Upper lobe of left lung (tissue), 6 donors: ENCODE measurements around the gene ZFR. TPM values are rescaled to one million over a fixed set of nuclear protein-coding genes. Genes with fewer than 3 reads are reported as not detected.
A peak's percentile ranks its signal among the peaks of the same experiment; 100 is the strongest.
"Not testable (repeated sequence)": the region's sequence is repeated elsewhere in the genome, so short reads cannot be mapped to it uniquely, and the experiment has no call there.

Experiments used
- ATAC-seq, 2 donors: fragments of 200-7000 bp; cut with Tn5 transposase; one replicate each; pipeline ENCODE4 v1.9.1; 2022; ENCODE audit warnings: mild to moderate bottlenecking in 2 of 2, moderate library complexity in 2 of 2; ENCODE audit not compliant: low FRiP score in 2 of 2
- DNase-seq, 2 donors: peaks; one replicate each; pipeline ENCODE4 v3.0.0-alpha.2; 2019 to 2020
- H3K27ac ChIP-seq, 4 donors: fragments of 200-600 bp; sonication (generic); one replicate each; pipeline ENCODE4 v1.5.1; 2016 to 2019
- H3K27me3 ChIP-seq, 4 donors: fragments of 200-600 bp; sonication (generic); one replicate each; pipeline ENCODE4 v1.5.1; 2017 to 2019
- H3K36me3 ChIP-seq, 4 donors: fragments of 200-600 bp; sonication (generic); one replicate each; pipeline ENCODE4 v1.5.1; 2016 to 2019
- H3K4me1 ChIP-seq, 4 donors: fragments of 200-600 bp; sonication (generic); one replicate each; pipeline ENCODE4 v1.5.1; 2018 to 2019
- H3K4me3 ChIP-seq, 4 donors: fragments of 200-600 bp; sonication (generic); one replicate each; pipeline ENCODE4 v1.5.1; 2017 to 2019; ENCODE audit warnings: mild to moderate bottlenecking in 2 of 4, moderate library complexity in 1 of 4
- H3K9me3 ChIP-seq, 4 donors: fragments of 200-600 bp; sonication (generic); one replicate each; pipeline ENCODE4 v1.5.1; 2018 to 2019
- CTCF ChIP-seq, 6 experiments: fragments of 450-650 bp in 4 of 6; fragments of 200-600 bp in 2 of 6; sonication (generic) in 2 of 6; IDR thresholded peaks; one replicate each; pipeline ENCODE4 v1.5.1; 2016 to 2019; ENCODE audit warnings: antibody characterized with exemption in 6 of 6
- EP300 ChIP-seq, 4 donors: sonication (generic); formaldehyde crosslinking; IDR thresholded peaks; one replicate each; pipeline ENCODE4 v1.5.1; 2017; ENCODE audit warnings: antibody characterized with exemption in 4 of 4, control low read depth in 2 of 4
- POLR2A ChIP-seq, 4 donors: fragments of 450-650 bp; IDR thresholded peaks; one replicate each; pipeline ENCODE4 v1.5.1; 2016 to 2017; ENCODE audit warnings: antibody characterized with exemption in 4 of 4, mild to moderate bottlenecking in 2 of 4
- POLR2AphosphoS5 ChIP-seq, 2 donors: sonication (generic); formaldehyde crosslinking; IDR thresholded peaks; one replicate each; pipeline ENCODE4 v1.5.1; 2017; ENCODE audit warnings: antibody characterized with exemption in 2 of 2
- WGBS, 2 donors: methylation state at CpG; one replicate each; pipeline ENCODE4 v1.1.5; 2017 to 2018; 5-methylcytosine and 5-hydroxymethylcytosine counted together
- total RNA-seq, 6 donors: library from RNA; depleted of rRNA in 4 of 6; stranded (reverse); fragments of >200 nt in 4 of 6; gene quantifications; one replicate each; pipeline versions ENCODE4 v1.1.0 to v1.2.1, GENCODE V29; 2016 to 2021
- donor health status: DM: no; HTN: no; CAD: no; lungs with moderate emphysema.
- donor health status: DM: no; HTN: yes; CAD: no; lungs with severe emphysema.

The ZFR gene
- total RNA-seq, 6 donors from 2014 or later: 33.8 to 85.1 (median 50.2) TPM

- Histone ChIP-seq H3K27me3 (no peaks in the 10 kb centered on the region), H3K4me1 (no peaks in the 10 kb centered on the region), H3K4me3 (no peak overlapping the region), H3K27ac (no peak overlapping the region), H3K36me3 (no peaks in the 10 kb centered on the region), H3K9me3 (no peaks in the 10 kb centered on the region)
- WGBS, 2 donors: 89 to 97% methylated on average over 5 of the region's 5 CpGs
- DNase-seq (no peak), ATAC-seq (no peak)
- TF ChIP-seq POLR2AphosphoS5 (IDR thresholded peaks at IDR 0.05) (no peak), CTCF (IDR thresholded peaks at IDR 0.05) (no peak), EP300 (IDR thresholded peaks at IDR 0.05) (no peak), POLR2A (IDR thresholded peaks at IDR 0.05) (no peak)
Measured at GRCh38 chr5:32453916-32454315, 9.4 kb upstream of the ZFR start.

GRCh38 chr5:32452316-32452715 is 7.8 kb upstream of the ZFR start:
- not testable (repeated sequence) for H3K4me3 ChIP-seq, ATAC-seq, H3K27me3 ChIP-seq, H3K36me3 ChIP-seq, H3K27ac ChIP-seq, DNase-seq, H3K4me1 ChIP-seq, H3K9me3 ChIP-seq
- 81 to 87% methylated on average over 6 of the region's 6 CpGs for WGBS, 2 donors

- Histone ChIP-seq H3K36me3 (no peaks in the 10 kb centered on the region), H3K4me1 (no peaks in the 10 kb centered on the region), H3K27ac (no peak overlapping the region), H3K4me3 (no peak overlapping the region), H3K9me3 (no peaks in the 10 kb centered on the region), H3K27me3 (no peaks in the 10 kb centered on the region)
- TF ChIP-seq POLR2A (IDR thresholded peaks at IDR 0.05) (no peak), POLR2AphosphoS5 (IDR thresholded peaks at IDR 0.05) (no peak), CTCF (IDR thresholded peaks at IDR 0.05) (no peak)
- DNase-seq: no peak
- ATAC-seq: no peak
- WGBS, 2 donors: 50 to 55% methylated on average over 1 of the region's 1 CpG
Measured at GRCh38 chr5:32450952-32451351, 6.4 kb upstream of the ZFR start.

GRCh38 chr5:32449262-32449661 is 4.7 kb upstream of the ZFR start:
- Histone ChIP-seq H3K4me3 (no peak overlapping the region), H3K36me3 (no peaks in the 10 kb centered on the region), H3K9me3 (no peaks in the 10 kb centered on the region), H3K4me1 (peaks cover 0 to 6% (median 5%) of the 10 kb centered on the region in 4 donors), H3K27ac (no peak overlapping the region), H3K27me3 (peaks cover 0 to 4% (median 0%) of the 10 kb centered on the region in 4 donors)
- TF ChIP-seq CTCF (IDR thresholded peaks at IDR 0.05) (no peak), EP300 (IDR thresholded peaks at IDR 0.05) (no peak), POLR2A (IDR thresholded peaks at IDR 0.05) (no peak), POLR2AphosphoS5 (IDR thresholded peaks at IDR 0.05) (no peak)
- DNase-seq (no peak), ATAC-seq (no peak)
- 40 to 68% methylated on average over 1 to 2 of the region's 2 CpGs for WGBS, 2 donors

GRCh38 chr5:32446630-32447029 is 2.1 kb upstream of the ZFR start:
- no peak for TF ChIP-seq POLR2A (IDR thresholded peaks at IDR 0.05)
- no peak for TF ChIP-seq EP300 (IDR thresholded peaks at IDR 0.05)
- no peak for TF ChIP-seq CTCF (IDR thresholded peaks at IDR 0.05)
- TF ChIP-seq POLR2AphosphoS5 (IDR thresholded peaks at IDR 0.05): no peak
- ATAC-seq: no peak
- Histone ChIP-seq H3K36me3 (no peaks in the 10 kb centered on the region), H3K27me3 (peaks cover 0 to 4% (median 0%) of the 10 kb centered on the region in 4 donors), H3K27ac (no peak overlapping the region), H3K4me1 (peaks cover 16 to 25% (median 20%) of the 10 kb centered on the region in 4 donors), H3K9me3 (no peaks in the 10 kb centered on the region), H3K4me3 (no peak overlapping the region)
- peak in 1 of 2 donors; percentile 30 for DNase-seq
- WGBS, 2 donors: 74 to 83% methylated on average over 5 of the region's 5 CpGs
